Cardiac muscle cell (in vitro differentiated cells and primary cell): ENCODE data around the gene TEPSIN. TPM values are rescaled to one million over a fixed set of nuclear protein-coding genes. Genes with fewer than 3 reads are reported as not detected.

Experiments
- DNase-seq, 2 donors: peaks; one replicate each; pipeline versions ENCODE4 v3.0.0 to v3.0.0-alpha.2; 2010 to 2017; ENCODE audit warnings: low read depth in 1 of 2, low spot score in 1 of 2
- H3K27ac ChIP-seq: fragments of 200-600 bp; sonication (generic); 2 replicates; pipeline ENCODE4 v1.5.1; 2016
- H3K27me3 ChIP-seq: fragments of 200-600 bp; sonication (generic); 2 replicates; pipeline ENCODE4 v1.6.0; 2016; ENCODE audit warnings: control low read depth
- H3K36me3 ChIP-seq: fragments of 200-600 bp; sonication (generic); 2 replicates; pipeline ENCODE4 v1.5.1; 2016; ENCODE audit warnings: control low read depth
- H3K4me1 ChIP-seq: fragments of 200-600 bp; sonication (generic); 2 replicates; pipeline ENCODE4 v1.8.1; 2017; ENCODE audit warnings: low read depth, mild to moderate bottlenecking, mixed run types
- H3K4me3 ChIP-seq: fragments of 200-600 bp; sonication (generic); 2 replicates; pipeline ENCODE4 v1.5.1; 2016; ENCODE audit warnings: mild to moderate bottlenecking
- H3K9me3 ChIP-seq: fragments of 200-600 bp; sonication (generic); 2 replicates; pipeline ENCODE4 v1.5.1; 2017; ENCODE audit warnings: low read depth, mild to moderate bottlenecking, control low read depth
- CTCF ChIP-seq: IDR thresholded peaks from 2 replicates; pipeline ENCODE4 v1.5.1; 2012; ENCODE audit warnings: low read depth, mild to moderate bottlenecking, low read length
- polyA plus RNA-seq: library from polyadenylated mRNA; unstranded; fragments of >200 nt; fragmentation: Nextera tagmentation; extraction: Ambion mirVana; gene quantifications from 2 replicates; pipeline ENCODE4 v1.2.1, GENCODE V29; 2016
- total RNA-seq: library from RNA; depleted of rRNA; stranded (reverse); fragments of >200 nt; gene quantifications from 2 replicates; pipeline ENCODE4 v1.2.3, GENCODE V29; 2016

Gene TEPSIN
- total and polyA plus RNA-seq, 2 experiments from 2014 or later = 34.8 to 52.5 TPM

GRCh38 chr17:81256616-81257015 is 17.8 kb upstream of the TEPSIN start:
- TF ChIP-seq CTCF = no peak
- Histone ChIP-seq H3K4me1 (peaks cover 19% of the 10 kb centered on the region), H3K27ac (no peak overlapping the region), H3K27me3 (no peaks in the 10 kb centered on the region), H3K4me3 (no peak overlapping the region), H3K9me3 (no peaks in the 10 kb centered on the region), H3K36me3 (no peaks in the 10 kb centered on the region)
- no peak for DNase-seq

- Histone ChIP-seq H3K4me1 (peaks cover 24% of the 10 kb centered on the region), H3K27ac (peak overlapping the region; percentile 15), H3K36me3 (no peaks in the 10 kb centered on the region), H3K4me3 (no peak overlapping the region), H3K9me3 (no peaks in the 10 kb centered on the region), H3K27me3 (no peaks in the 10 kb centered on the region)
- DNase-seq = peak; percentile 83 to 91
- TF ChIP-seq CTCF = peak; percentile 72
These were observed 16.3 kb upstream of the TEPSIN start for GRCh38 chr17:81254955-81255717.

GRCh38 chr17:81253358-81254131 is 14.7 kb upstream of the TEPSIN start:
- DNase-seq = peak; percentile 53
- Histone ChIP-seq H3K9me3 (no peaks in the 10 kb centered on the region), H3K4me3 (no peak overlapping the region), H3K27me3 (no peaks in the 10 kb centered on the region), H3K27ac (no peak overlapping the region), H3K36me3 (no peaks in the 10 kb centered on the region), H3K4me1 (peaks cover 24% of the 10 kb centered on the region)
- TF ChIP-seq CTCF = peak; percentile 62

GRCh38 chr17:81252987-81253329 is 14.1 kb upstream of the TEPSIN start:
- H3K27me3 ChIP-seq = no peaks in the 10 kb centered on the region
- no peaks in the 10 kb centered on the region for H3K9me3 ChIP-seq
- no peaks in the 10 kb centered on the region for H3K36me3 ChIP-seq
- H3K4me3 ChIP-seq = no peak overlapping the region
- no peak overlapping the region for H3K27ac ChIP-seq
- H3K4me1 ChIP-seq = peaks cover 24% of the 10 kb centered on the region
- DNase-seq = no peak
- TF ChIP-seq CTCF = no peak

DNA sequence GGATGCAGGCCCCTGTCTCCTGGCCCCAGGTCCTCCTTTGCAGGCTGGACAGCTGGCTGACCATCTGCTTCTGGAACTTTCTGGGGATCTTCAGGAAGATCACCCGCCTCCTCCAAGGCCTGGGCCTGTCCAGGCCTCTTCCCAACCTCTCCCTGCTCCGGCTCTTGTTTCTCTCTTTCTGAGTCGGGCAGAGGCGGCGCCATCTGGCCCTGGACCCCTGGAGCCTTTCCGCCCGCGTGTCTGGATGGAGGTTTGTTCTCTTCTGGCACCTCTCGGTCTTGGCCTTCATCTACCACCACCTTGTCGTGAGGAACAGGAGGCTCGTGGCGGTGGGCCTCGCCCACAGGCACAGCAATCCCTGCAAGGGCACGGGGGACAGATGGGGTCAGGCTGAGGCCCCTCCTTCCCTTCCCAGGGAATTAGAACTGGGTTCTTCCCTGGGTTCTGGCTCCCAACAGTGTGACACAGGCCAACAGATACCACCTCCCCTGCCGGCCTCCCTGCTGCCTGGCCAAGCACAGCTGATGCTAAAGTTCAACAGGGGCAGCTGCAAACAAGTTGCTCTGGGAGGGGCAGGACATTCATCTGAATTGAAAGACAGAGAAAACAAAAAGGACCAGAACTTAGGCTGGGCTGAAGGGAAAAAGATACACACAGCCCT is 13.6 kb upstream of the TEPSIN start:
- H3K4me1 ChIP-seq = peaks cover 24% of the 10 kb centered on the region
- no peak for DNase-seq
- no peak for TF ChIP-seq CTCF
- no peaks in the 10 kb centered on the region for H3K36me3 ChIP-seq
- H3K27ac ChIP-seq = peak overlapping the region; percentile 67
- H3K9me3 ChIP-seq = no peaks in the 10 kb centered on the region
- no peaks in the 10 kb centered on the region for H3K27me3 ChIP-seq
- no peak overlapping the region for H3K4me3 ChIP-seq
